Vagina (tissue), 2 donors: ENCODE results near the gene TMC5. TPM values are rescaled to one million over a fixed set of nuclear protein-coding genes. Genes with fewer than 3 reads are reported as not detected.

ENCODE experiments used
- DNase-seq, 2 donors: peaks; one replicate each; pipeline ENCODE4 v3.0.0-alpha.2; 2017; ENCODE audit errors: extremely low spot score in 2 of 2
- H3K27ac ChIP-seq: fragments of 200-600 bp; sonication (generic); one replicate; pipeline ENCODE4 v1.5.1; 2019
- H3K27me3 ChIP-seq: fragments of 200-600 bp; sonication (generic); one replicate; pipeline ENCODE4 v1.5.1; 2019
- H3K36me3 ChIP-seq, 2 donors: fragments of 200-600 bp; sonication (generic); one replicate each; pipeline ENCODE4 v1.5.1; 2017 to 2019
- H3K4me1 ChIP-seq: fragments of 200-600 bp; sonication (generic); one replicate; pipeline ENCODE4 v1.5.1; 2019
- H3K4me3 ChIP-seq, 2 donors: fragments of 200-600 bp; sonication (generic); 1 replicate in 1 of 2; 2 replicates in 1 of 2; pipeline ENCODE4 v1.5.1; 2016 to 2019
- H3K9me3 ChIP-seq: fragments of 200-600 bp; sonication (generic); one replicate; pipeline ENCODE4 v1.5.1; 2019
- CTCF ChIP-seq, 3 experiments: fragments of 450-650 bp in 2 of 3; fragments of 200-600 bp in 1 of 3; sonication (generic) in 1 of 3; IDR thresholded peaks; one replicate each; pipeline ENCODE4 v1.5.1; 2017 to 2019; ENCODE audit warnings: antibody characterized with exemption in 3 of 3, mild to moderate bottlenecking in 2 of 3, moderate library complexity in 2 of 3
- POLR2A ChIP-seq, 2 donors: fragments of 450-650 bp; IDR thresholded peaks; one replicate each; pipeline ENCODE4 v1.6.1; 2017; ENCODE audit warnings: antibody characterized with exemption in 2 of 2, mild to moderate bottlenecking in 2 of 2, moderate library complexity in 2 of 2
- POLR2AphosphoS5 ChIP-seq, 2 donors: sonication (generic); formaldehyde crosslinking; IDR thresholded peaks; one replicate each; pipeline ENCODE4 v1.9.0; 2017; ENCODE audit warnings: antibody characterized with exemption in 2 of 2, mild to moderate bottlenecking in 2 of 2, low read depth in 1 of 2; ENCODE audit not compliant: insufficient read depth in 1 of 2
- intact Hi-C: fragments of 100-400 bp; cut with DNase I; formaldehyde crosslinking; loops from one replicate; pipeline ENCODE4 v1.15.1; 2023
- total RNA-seq: library from RNA; depleted of rRNA; stranded (reverse); fragments of >200 nt; gene quantifications from one replicate; pipeline ENCODE4 v1.2.3, GENCODE V29; 2016

Gene TMC5
- total RNA-seq, 1 donor from 2014 or later, result not detected

DNA sequence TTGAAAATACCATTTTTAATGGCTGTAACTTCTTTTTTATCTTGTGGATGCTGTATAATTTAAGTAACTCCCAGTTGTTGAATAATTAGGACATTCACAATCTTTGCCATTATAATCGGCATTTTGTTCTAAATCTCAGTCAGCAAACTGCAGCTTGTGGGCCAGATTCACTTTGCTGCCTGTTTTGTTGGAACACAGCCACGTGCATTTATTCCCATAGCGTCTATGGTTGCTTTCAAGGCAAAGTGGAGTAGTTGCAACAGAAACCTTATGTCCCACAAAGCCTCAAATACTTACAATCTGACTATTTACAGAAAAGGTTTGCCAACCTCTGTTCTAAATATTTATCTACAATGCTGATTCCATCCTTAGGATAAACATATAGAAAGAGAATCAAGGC, 39.2 kb upstream of the TMC5 start:
- H3K36me3 ChIP-seq, result no peaks in the 10 kb centered on the region
- H3K9me3 ChIP-seq, result no peaks in the 10 kb centered on the region
- TF ChIP-seq POLR2A (IDR thresholded peaks at IDR 0.05), result no peak
- TF ChIP-seq POLR2AphosphoS5 (IDR thresholded peaks at IDR 0.05; ENCODE audit: insufficient read depth in 1 of 2, low read depth in 1 of 2), result no peak
- no peak for TF ChIP-seq CTCF (IDR thresholded peaks at IDR 0.05)
- H3K27me3 ChIP-seq, result no peaks in the 10 kb centered on the region
- intact Hi-C loops, result loop anchor here (5.0 kb wide), 1 partner anchor 291 kb away; no protein-coding TSS in a partner anchor
- H3K4me3 ChIP-seq, result no peak overlapping the region
- H3K27ac ChIP-seq, result no peak overlapping the region
- no peaks in the 10 kb centered on the region for H3K4me1 ChIP-seq
- DNase-seq, result no peak

DNA sequence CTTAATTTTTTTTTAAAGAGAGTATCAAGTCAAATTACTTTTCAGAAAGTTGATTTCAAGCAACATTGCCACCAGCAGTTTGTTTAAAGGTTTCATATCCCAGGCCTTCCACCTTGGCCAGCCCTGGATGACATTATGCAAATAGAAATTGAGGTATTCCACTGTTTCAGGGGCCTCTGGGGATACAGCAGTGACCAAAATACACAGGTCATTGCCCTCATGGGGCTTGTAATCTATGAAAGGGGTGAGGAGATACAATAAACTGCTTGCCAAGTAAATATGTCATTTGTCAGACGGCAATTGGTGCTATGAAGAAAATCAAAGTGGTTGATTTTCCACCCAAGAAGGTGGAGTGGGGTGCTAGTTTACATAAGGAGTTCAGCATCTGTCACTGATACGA, 37.8 kb upstream of the TMC5 start:
- intact Hi-C loops, result loop anchor here (5.0 kb wide), 1 partner anchor 293 kb away; no protein-coding TSS in a partner anchor
- DNase-seq, result no peak
- H3K27me3 ChIP-seq, result no peaks in the 10 kb centered on the region
- no peak overlapping the region for H3K4me3 ChIP-seq
- no peak overlapping the region for H3K27ac ChIP-seq
- no peaks in the 10 kb centered on the region for H3K4me1 ChIP-seq
- TF ChIP-seq POLR2AphosphoS5 (IDR thresholded peaks at IDR 0.05; ENCODE audit: insufficient read depth in 1 of 2, low read depth in 1 of 2) (no peak), POLR2A (IDR thresholded peaks at IDR 0.05) (no peak), CTCF (IDR thresholded peaks at IDR 0.05) (no peak)
- no peaks in the 10 kb centered on the region for H3K36me3 ChIP-seq
- no peaks in the 10 kb centered on the region for H3K9me3 ChIP-seq

- Histone ChIP-seq H3K9me3 (no peaks in the 10 kb centered on the region), H3K27me3 (no peaks in the 10 kb centered on the region), H3K4me1 (no peaks in the 10 kb centered on the region), H3K36me3 (no peaks in the 10 kb centered on the region), H3K27ac (no peak overlapping the region), H3K4me3 (no peak overlapping the region)
- no peak for DNase-seq
- TF ChIP-seq POLR2AphosphoS5 (IDR thresholded peaks at IDR 0.05; ENCODE audit: insufficient read depth in 1 of 2, low read depth in 1 of 2) (no peak), POLR2A (IDR thresholded peaks at IDR 0.05) (no peak), CTCF (IDR thresholded peaks at IDR 0.05) (no peak)
- intact Hi-C loops, result no loop called here
Measured at GRCh38 chr16:19380328-19380727, 37.4 kb upstream of the TMC5 start.

DNA sequence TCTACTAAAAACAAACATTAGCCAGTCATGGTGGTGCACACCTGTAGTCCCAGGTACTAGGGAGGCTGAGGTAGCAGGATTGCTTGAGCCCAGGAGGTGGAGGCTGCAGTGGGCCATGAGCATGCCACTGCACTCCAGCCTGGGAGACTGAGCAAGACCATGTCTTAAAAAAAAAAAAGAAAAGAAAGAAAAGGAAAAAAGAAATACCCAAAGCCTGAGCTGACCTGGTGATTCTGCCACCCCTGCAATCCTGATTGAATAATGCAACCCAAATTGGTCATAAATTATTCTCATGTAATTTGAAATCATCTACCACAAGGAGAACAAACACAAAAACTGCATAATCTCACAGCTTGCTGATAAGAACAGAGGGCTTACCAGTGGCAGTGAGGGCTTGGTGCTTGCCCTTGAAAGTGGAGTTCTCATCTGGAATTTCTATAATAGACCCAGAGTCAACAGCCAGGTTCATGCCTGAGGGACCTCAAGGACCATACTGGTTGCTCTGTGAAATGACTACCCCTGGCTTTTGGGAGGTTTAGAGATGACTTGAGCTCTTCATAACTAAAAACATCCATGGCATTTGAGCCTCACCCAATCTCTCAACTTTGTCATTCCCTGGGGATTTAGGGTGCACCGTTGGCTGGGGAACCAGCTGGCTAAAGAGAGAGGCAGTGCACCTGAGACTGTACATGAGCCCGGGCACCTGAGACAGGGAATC, 35.4 kb upstream of the TMC5 start:
- Histone ChIP-seq H3K27me3 (no peaks in the 10 kb centered on the region), H3K27ac (no peak overlapping the region), H3K36me3 (no peaks in the 10 kb centered on the region), H3K9me3 (no peaks in the 10 kb centered on the region), H3K4me3 (no peak overlapping the region), H3K4me1 (no peaks in the 10 kb centered on the region)
- no peak for DNase-seq
- intact Hi-C loops, result no loop called here
- TF ChIP-seq CTCF (IDR thresholded peaks at IDR 0.05), result no peak
- no peak for TF ChIP-seq POLR2AphosphoS5 (IDR thresholded peaks at IDR 0.05; ENCODE audit: insufficient read depth in 1 of 2, low read depth in 1 of 2)
- TF ChIP-seq POLR2A (IDR thresholded peaks at IDR 0.05), result no peak
